HCT116 (cell line): ENCODE measurements around the gene SLC24A5. TPM values are rescaled to one million over a fixed set of nuclear protein-coding genes. Genes with fewer than 3 reads are reported as not detected.

ENCODE experiments used
- ATAC-seq: fragments of 200-7000 bp; cut with Tn5 transposase; 2 replicates; pipeline ENCODE4 v1.9.1; 2020; ENCODE audit warnings: mild to moderate bottlenecking, moderate library complexity
- BruUV-seq: library from RNA; stranded (reverse); fragments of 400-500 nt; replicated peaks from 2 replicates; lab custom pipeline; 2021; lab: Mats Ljungman, UMichigan
- CTCF ChIA-PET: fragments of 300-600 bp; sonication (Branson Sonifier 250); formaldehyde crosslinking; loops from one replicate; lab custom pipeline; 2021; ENCODE audit warnings: antibody characterized with exemption; lab: Charles Lee
- POLR2A ChIA-PET: fragments of 300-600, 350-600 bp; sonication (Branson Sonifier 250); formaldehyde crosslinking; loops from one replicate; lab custom pipeline; 2021; ENCODE audit warnings: antibody characterized with exemption; lab: Charles Lee
- RAD21 ChIA-PET, 2 experiments: fragments of 300-600 bp; sonication (Branson Sonifier 250); formaldehyde crosslinking; loops; one replicate each; lab custom pipeline; 2023; ENCODE audit warnings: low total read pairs in 2 of 2; ENCODE audit not compliant: uncharacterized antibody in 2 of 2, unreplicated experiment in 2 of 2, low non-redundant PET in 1 of 2; lab: Charles Lee
- DNase-seq: peaks from one replicate; pipeline ENCODE4 v3.0.0-alpha.2; 2010; ENCODE audit warnings: low read depth, low spot score
- H2AFZ ChIP-seq: fragments of 200-600 bp; shearing (Covaris generic), sonication (generic); 2 replicates; pipeline ENCODE4 v1.6.1; 2017; ENCODE audit warnings: low read depth, mixed run types, mixed read lengths, antibody characterized with exemption, low read length; ENCODE audit not compliant: poor library complexity, severe bottlenecking
- H3K27ac ChIP-seq: 2 replicates; pipeline ENCODE4 v1.5.1; 2012; ENCODE audit warnings: low read depth, low read length
- H3K27me3 ChIP-seq: fragments of 200-600 bp; sonication (generic); 2 replicates; pipeline ENCODE4 v1.6.1; 2016; ENCODE audit warnings: mixed run types, low read length, mixed read lengths; ENCODE audit not compliant: insufficient read depth
- H3K36me3 ChIP-seq, 2 experiments: fragments of 200-500 bp in 1 of 2; fragments of 200-600 bp in 1 of 2; sonication (Bioruptor generic) in 1 of 2; sonication (generic) in 1 of 2; 2 replicates each; pipeline versions ENCODE4 v1.5.1 to v1.6.1; 2014 to 2016; ENCODE audit warnings: low read length in 2 of 2, inconsistent platforms in 1 of 2, mixed read lengths in 1 of 2, mixed run types in 1 of 2; ENCODE audit not compliant: insufficient read depth in 2 of 2, control insufficient read depth in 1 of 2
- H3K4me1 ChIP-seq, 2 experiments: fragments of 200-600 bp in 1 of 2; sonication (generic) in 1 of 2; 2 replicates each; pipeline versions ENCODE4 v1.5.1 to v1.6.1; 2012 to 2017; ENCODE audit warnings: low read length in 2 of 2, inconsistent platforms in 1 of 2, mild to moderate bottlenecking in 1 of 2, mixed read lengths in 1 of 2, mixed run types in 1 of 2, moderate library complexity in 1 of 2; ENCODE audit not compliant: insufficient read depth in 2 of 2, control insufficient read depth in 1 of 2
- H3K4me2 ChIP-seq: fragments of 200-600 bp; sonication (generic); 2 replicates; pipeline ENCODE4 v1.6.1; 2017; ENCODE audit warnings: mixed run types, low read length, mixed read lengths
- H3K4me3 ChIP-seq, 2 experiments: fragments of 200-600 bp in 1 of 2; sonication (generic) in 1 of 2; replicated peaks in 1 of 2; 2 replicates each; pipeline ENCODE4 v1.5.1; 2011 to 2016; ENCODE audit warnings: low read length in 2 of 2, control low read depth in 1 of 2, low read depth in 1 of 2, mild to moderate bottlenecking in 1 of 2, mixed read lengths in 1 of 2, mixed run types in 1 of 2
- H3K79me2 ChIP-seq: fragments of 200-600 bp; sonication (generic); 2 replicates; pipeline ENCODE4 v1.6.1; 2017; ENCODE audit warnings: mild to moderate bottlenecking, mixed run types, low read length, moderate library complexity, mixed read lengths; ENCODE audit not compliant: insufficient read depth
- H3K9ac ChIP-seq: fragments of 200-600 bp; sonication (generic); 2 replicates; pipeline ENCODE4 v1.6.1; 2016; ENCODE audit warnings: low read length, mixed read lengths
- H3K9me2 ChIP-seq: fragments of 200-600 bp; sonication (generic), shearing (Covaris generic); 2 replicates; pipeline ENCODE4 v1.6.1; 2017; ENCODE audit warnings: mixed run types, mild to moderate bottlenecking, moderate library complexity; ENCODE audit not compliant: insufficient read depth
- H3K9me3 ChIP-seq, 2 experiments: fragments of 200-500 bp in 1 of 2; fragments of 200-600 bp in 1 of 2; sonication (Bioruptor generic) in 1 of 2; sonication (generic) in 1 of 2; 2 replicates each; pipeline ENCODE4 v1.6.1; 2014 to 2017; ENCODE audit warnings: low read length in 2 of 2, mixed read lengths in 2 of 2, inconsistent platforms in 1 of 2, low read depth in 1 of 2, mild to moderate bottlenecking in 1 of 2, mixed run types in 1 of 2, moderate library complexity in 1 of 2; ENCODE audit not compliant: control insufficient read depth in 1 of 2, insufficient read depth in 1 of 2
- H4K20me1 ChIP-seq: fragments of 200-600 bp; sonication (generic), shearing (Covaris generic); 2 replicates; pipeline ENCODE4 v1.6.1; 2017; ENCODE audit warnings: mixed run types, mild to moderate bottlenecking, moderate library complexity; ENCODE audit not compliant: insufficient read depth
- ATF3 ChIP-seq: IDR thresholded peaks from 2 replicates; pipeline ENCODE4 v1.6.1; 2012
- CEBPB ChIP-seq: IDR thresholded peaks from 2 replicates; pipeline ENCODE4 v1.6.1; 2012; ENCODE audit warnings: low read depth
- EGR1 ChIP-seq: IDR thresholded peaks from 2 replicates; pipeline ENCODE4 v1.6.1; 2012; ENCODE audit warnings: low read depth
- ELF1 ChIP-seq: IDR thresholded peaks from 2 replicates; pipeline ENCODE4 v1.6.1; 2012; ENCODE audit warnings: low read depth, borderline replicate concordance
- EZH2 ChIP-seq: fragments of 200-600 bp; sonication (generic); IDR thresholded peaks from 2 replicates; pipeline ENCODE4 v1.6.1; 2017; ENCODE audit warnings: antibody characterized with exemption, mixed run types
- FOSL1 ChIP-seq: IDR thresholded peaks from 2 replicates; pipeline ENCODE4 v1.6.1; 2012; ENCODE audit warnings: low read depth
- MAX ChIP-seq: IDR thresholded peaks from 2 replicates; pipeline ENCODE4 v1.6.1; 2012
- POLR2A ChIP-seq: IDR thresholded peaks from 2 replicates; pipeline ENCODE4 v1.7.0; 2011; ENCODE audit warnings: borderline replicate concordance; ENCODE audit not compliant: insufficient read depth, insufficient read length; ENCODE audit errors: extremely low read depth
- POLR2AphosphoS5 ChIP-seq: IDR thresholded peaks from 2 replicates; pipeline ENCODE4 v1.6.1; 2011; ENCODE audit warnings: mild to moderate bottlenecking, low read depth, low read length, moderate library complexity
- RAD21 ChIP-seq: IDR thresholded peaks from 2 replicates; pipeline ENCODE4 v1.6.1; 2012; ENCODE audit warnings: low read depth, mild to moderate bottlenecking
- REST ChIP-seq: IDR thresholded peaks from 2 replicates; pipeline ENCODE4 v1.6.1; 2012; ENCODE audit warnings: low read depth
- SP1 ChIP-seq: IDR thresholded peaks from 2 replicates; pipeline ENCODE4 v1.6.1; 2012; ENCODE audit warnings: low read depth
- SRF ChIP-seq: IDR thresholded peaks from 2 replicates; pipeline ENCODE4 v1.6.1; 2012; ENCODE audit warnings: low read depth
- TCF7L2 ChIP-seq: IDR thresholded peaks from 2 replicates; pipeline ENCODE4 v1.7.0; 2011; ENCODE audit warnings: borderline replicate concordance, inconsistent platforms; ENCODE audit not compliant: insufficient read depth, insufficient read length; ENCODE audit errors: extremely low read depth
- YY1 ChIP-seq: IDR thresholded peaks from 2 replicates; pipeline ENCODE4 v1.6.1; 2011; ENCODE audit warnings: low read length, low read depth, moderate library complexity, mild to moderate bottlenecking; ENCODE audit not compliant: insufficient replicate concordance; ENCODE audit errors: extremely low read depth
- ZBTB33 ChIP-seq: IDR thresholded peaks from 2 replicates; pipeline ENCODE4 v1.6.1; 2011; ENCODE audit warnings: mild to moderate bottlenecking, low read length, moderate library complexity; ENCODE audit not compliant: insufficient replicate concordance; ENCODE audit errors: extremely low read depth
- ZFX ChIP-seq: fragments of 450-650 bp; IDR thresholded peaks from 2 replicates; pipeline ENCODE4 v1.6.1; 2017
- intact Hi-C: fragments of 100-400 bp; cut with micrococcal nuclease; formaldehyde crosslinking; loops from 2 replicates; pipeline ENCODE4 v1.10.0; 2022
- total RNA-seq: library from RNA; stranded (reverse); gene quantifications from one replicate; pipeline ENCODE4 v1.2.1, GENCODE V29; 2021; ENCODE audit not compliant: unreplicated experiment

Gene SLC24A5
- total RNA-seq, 1 experiment from 2014 or later, result not detected

- H3K27me3 ChIP-seq, result no peaks in the 10 kb centered on the region
- H3K27ac ChIP-seq, result no peak overlapping the region
- CTCF ChIA-PET, result no interaction called here
- ATAC-seq, result no peak
- no peaks in the 10 kb centered on the region for H3K4me1 ChIP-seq
- no peaks in the 10 kb centered on the region for H3K36me3 ChIP-seq
- TF ChIP-seq REST (no peak), ATF3 (no peak), POLR2A (no peak), FOSL1 (no peak), CEBPB (no peak), ELF1 (no peak), ZBTB33 (no peak), EGR1 (no peak), SP1 (no peak), SRF (no peak), YY1 (no peak), EZH2 (no peak), POLR2AphosphoS5 (no peak), ZFX (no peak), TCF7L2 (no peak), MAX (no peak), RAD21 (no peak)
- H3K4me3 ChIP-seq, result no peak overlapping the region
- no peaks in the 10 kb centered on the region for H4K20me1 ChIP-seq
- BruUV-seq, result no TSS peak
- no peaks in the 10 kb centered on the region for H3K79me2 ChIP-seq
- no peak overlapping the region for H3K9ac ChIP-seq
- RAD21 ChIA-PET, result no interaction called here
- POLR2A ChIA-PET, result no interaction called here
- H3K9me2 ChIP-seq, result no peaks in the 10 kb centered on the region
- H2AFZ ChIP-seq, result no peak overlapping the region
- no peaks in the 10 kb centered on the region for H3K9me3 ChIP-seq
- no peak overlapping the region for H3K4me2 ChIP-seq
- intact Hi-C loops, result no loop called here
- DNase-seq, result no peak
Observed at GRCh38 chr15:48186271-48186670, 65.5 kb downstream of the SLC24A5 start.
